ENCODE measurements around the gene PLSCR5. TPM values are rescaled to one million over a fixed set of nuclear protein-coding genes. Genes with fewer than 3 reads are reported as not detected.
A peak's percentile ranks its signal among the peaks of the same experiment; 100 is the strongest.

PLSCR5 gene
- total RNA-seq, 4 donors from 2014 or later: not detected

DNA sequence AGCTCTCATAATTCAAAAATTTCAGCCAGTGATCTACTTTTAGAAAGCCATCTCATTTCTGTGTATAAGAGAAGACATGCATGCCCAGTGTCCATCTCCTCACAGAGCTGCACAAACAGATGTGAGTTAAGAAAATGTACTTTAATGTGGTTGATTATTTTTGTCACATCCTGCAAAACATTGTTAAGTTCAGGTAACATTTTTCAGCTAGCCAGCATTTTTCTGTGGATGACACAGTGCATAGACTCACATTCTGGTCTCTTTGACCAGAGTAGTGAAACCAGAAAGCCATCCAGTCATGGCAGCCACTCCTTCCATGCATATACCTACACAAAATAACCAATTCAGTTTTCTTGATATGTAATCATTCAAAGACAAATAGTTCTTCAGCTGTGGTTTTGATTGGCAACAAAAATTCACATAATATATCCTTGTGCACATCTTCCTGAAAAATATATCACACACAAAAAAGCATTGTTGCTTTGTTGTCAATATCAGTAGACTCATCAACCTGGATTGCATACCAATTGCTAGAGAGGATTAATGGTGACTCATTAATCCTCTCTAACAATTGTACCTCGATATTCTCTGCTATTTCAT is 58.7 kb downstream of the PLSCR5 start:
- DNase-seq (ENCODE audit: low spot score): no peak
- TF ChIP-seq, protein P1, sequence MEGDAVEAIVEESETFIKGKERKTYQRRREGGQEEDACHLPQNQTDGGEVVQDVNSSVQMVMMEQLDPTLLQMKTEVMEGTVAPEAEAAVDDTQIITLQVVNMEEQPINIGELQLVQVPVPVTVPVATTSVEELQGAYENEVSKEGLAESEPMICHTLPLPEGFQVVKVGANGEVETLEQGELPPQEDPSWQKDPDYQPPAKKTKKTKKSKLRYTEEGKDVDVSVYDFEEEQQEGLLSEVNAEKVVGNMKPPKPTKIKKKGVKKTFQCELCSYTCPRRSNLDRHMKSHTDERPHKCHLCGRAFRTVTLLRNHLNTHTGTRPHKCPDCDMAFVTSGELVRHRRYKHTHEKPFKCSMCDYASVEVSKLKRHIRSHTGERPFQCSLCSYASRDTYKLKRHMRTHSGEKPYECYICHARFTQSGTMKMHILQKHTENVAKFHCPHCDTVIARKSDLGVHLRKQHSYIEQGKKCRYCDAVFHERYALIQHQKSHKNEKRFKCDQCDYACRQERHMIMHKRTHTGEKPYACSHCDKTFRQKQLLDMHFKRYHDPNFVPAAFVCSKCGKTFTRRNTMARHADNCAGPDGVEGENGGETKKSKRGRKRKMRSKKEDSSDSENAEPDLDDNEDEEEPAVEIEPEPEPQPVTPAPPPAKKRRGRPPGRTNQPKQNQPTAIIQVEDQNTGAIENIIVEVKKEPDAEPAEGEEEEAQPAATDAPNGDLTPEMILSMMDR (IDR thresholded peaks at IDR 0.05): no peak

DNA sequence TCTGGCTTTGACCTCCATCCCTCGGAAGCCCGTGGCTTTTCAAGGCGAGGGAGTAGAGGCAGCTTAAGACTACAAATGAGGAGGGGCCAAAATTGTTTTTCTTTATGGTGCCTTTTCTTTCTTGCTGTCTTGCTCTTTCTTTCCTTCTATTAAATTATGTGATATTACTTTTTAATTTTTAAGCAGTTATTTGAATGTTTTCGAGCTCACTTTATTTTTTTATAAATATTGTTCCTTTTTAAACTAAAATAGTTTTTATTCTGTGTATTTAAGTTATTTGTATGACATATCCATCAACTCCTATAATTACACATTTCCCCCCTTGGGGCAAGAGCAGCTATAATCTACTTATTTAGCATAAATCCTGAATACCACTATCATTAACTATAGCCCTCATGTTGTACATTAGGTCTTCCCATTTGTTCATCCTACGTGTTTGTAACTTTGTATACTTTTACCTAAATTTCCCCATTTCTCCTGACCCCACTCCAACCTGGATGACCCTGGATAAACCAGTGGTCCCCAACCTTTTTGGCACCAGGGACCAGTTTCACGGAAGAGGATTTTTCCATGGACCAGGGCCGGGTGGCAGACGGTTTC is 60.1 kb downstream of the PLSCR5 start:
- TF ChIP-seq, protein P1 (IDR thresholded peaks at IDR 0.05): no peak
- no peak for ATAC-seq (ENCODE audit: low FRiP score)

More for the DNA sequence above, 58.7 kb downstream of the PLSCR5 start:
- no peak for ATAC-seq (ENCODE audit: low FRiP score)

DNA sequence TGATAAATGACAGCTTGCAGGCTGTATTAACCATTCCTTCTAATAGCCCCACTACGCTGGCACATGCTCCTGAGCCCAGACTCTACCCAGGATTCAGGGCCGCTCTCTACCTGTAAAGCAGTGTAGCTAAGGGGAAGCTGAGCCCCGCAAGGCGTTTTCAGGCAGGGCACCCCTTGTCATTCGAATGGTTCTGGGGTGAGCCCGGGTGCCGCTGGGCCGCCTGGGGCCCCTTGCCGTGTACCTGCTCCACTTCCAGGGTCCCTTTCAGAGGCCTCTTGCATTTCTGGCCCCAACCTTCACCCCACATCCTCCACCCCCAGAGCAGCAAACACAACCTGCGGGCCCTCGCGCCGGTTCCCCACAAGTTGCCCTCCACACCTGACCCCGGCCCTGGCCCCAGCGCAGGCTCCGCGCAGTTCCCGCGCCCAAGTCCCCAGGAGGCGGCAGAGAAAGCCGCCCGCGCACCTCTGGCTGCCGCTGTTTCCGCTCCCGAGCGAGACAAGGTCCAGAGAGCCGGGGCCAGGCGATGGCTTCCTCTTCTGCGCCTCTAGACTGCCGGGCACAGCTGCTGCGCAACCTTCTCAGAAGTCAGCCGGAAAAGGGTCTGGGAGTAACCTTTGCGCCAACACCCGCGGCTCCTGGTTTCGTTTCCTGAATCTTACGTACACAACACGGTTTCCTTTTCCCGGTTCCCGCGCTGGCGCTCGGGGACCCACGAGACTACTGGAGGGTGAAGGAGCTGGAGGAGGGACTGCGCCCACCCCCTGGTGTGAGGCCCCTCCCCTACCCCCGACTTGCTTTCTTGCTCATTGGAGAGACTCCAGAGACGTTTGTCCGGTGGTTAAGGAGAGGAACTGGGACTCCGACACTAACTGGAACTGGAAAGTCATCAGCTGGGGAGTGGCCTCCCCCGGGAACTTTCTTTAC is 60.9 kb downstream of the PLSCR5 start, which contains the start of gene PLSCR1:
Gene PLSCR1 (minus strand): TSS at position 606 of the 927 bp plus-strand sequence. CDS start 8,055 bp downstream, outside the sequence.
- ATAC-seq (ENCODE audit: low FRiP score) (peak; percentile 97), DNase-seq (ENCODE audit: low spot score) (peak; percentile 87)
- TF ChIP-seq, protein P1 (IDR thresholded peaks at IDR 0.05): no peak

More for the DNA sequence above, 60.1 kb downstream of the PLSCR5 start:
- DNase-seq (ENCODE audit: low spot score): no peak

DNA sequence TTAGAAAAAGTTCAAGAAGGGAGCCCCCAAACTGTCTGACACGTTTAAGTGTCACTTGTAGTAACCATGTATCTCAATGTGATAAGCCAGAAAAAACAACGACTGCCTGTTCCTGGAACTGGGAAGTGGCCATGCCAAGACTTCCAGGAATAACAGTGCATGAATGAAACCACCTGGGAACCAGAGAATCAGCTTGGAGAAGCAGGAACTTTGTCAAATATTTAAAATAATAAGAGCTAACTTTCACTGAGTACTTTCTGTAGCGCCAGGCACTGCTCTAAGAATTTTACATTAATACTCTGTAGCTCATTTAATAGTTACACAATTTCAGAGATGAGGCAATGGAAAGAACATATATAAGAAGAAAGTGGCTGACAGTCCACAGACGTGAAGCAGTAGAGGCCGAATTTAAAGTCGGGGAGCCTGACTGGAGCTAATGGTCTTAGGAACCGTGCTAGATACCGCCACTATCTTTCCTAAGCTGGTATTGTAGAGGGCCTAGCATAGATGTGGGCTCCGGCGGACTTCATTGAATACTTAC is 61.6 kb downstream of the PLSCR5 start:
- TF ChIP-seq, protein P1 (IDR thresholded peaks at IDR 0.05): no peak
- no peak for DNase-seq (ENCODE audit: low spot score)
- peak; percentile 15 for ATAC-seq (ENCODE audit: low FRiP score)

DNA sequence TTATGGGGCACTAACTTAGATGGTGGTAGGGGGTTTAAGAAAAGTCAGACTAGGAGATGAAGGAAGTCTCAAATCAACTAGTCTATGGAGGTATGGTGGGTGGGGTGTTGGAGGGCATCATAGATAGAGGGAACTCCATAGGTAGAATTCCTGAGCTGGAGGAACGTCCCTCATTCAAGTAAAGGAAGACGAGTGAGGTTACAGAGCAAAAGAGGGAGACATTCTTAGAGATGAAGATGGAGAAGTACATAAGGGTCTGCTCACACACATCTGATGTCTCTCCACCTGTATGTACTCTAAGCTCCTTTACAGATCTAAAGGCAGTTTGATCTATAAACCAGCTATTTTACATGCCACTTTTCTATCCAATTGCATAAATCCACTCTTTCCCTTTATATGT is 62.2 kb downstream of the PLSCR5 start:
- DNase-seq (ENCODE audit: low spot score) (no peak), ATAC-seq (ENCODE audit: low FRiP score) (no peak)
- TF ChIP-seq, protein P1 (IDR thresholded peaks at IDR 0.05): no peak

DNA sequence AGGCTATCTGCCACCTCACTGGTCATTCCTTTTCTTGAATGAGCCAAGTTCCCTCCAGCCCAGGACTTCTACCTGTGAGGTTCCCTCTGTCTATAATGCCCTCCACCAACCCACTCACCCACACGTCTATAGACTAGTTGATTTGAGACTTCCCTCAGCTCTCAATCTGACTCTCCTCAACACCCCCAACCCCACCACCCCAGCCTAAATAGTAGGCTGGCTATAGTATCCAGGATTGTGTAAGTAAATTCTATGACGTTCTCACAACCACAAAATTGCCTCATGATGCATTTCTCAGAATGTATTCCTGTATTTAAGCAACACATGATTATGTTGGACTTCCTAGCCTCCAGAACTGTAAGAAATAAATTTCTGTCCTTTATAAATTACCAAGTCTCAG is 63.0 kb downstream of the PLSCR5 start:
- TF ChIP-seq, protein P1 (IDR thresholded peaks at IDR 0.05): no peak
- ATAC-seq (ENCODE audit: low FRiP score) (no peak), DNase-seq (ENCODE audit: low spot score) (no peak)

All from omental fat pad (tissue), 4 donors.